Tongue (tissue), 2 donors: ENCODE data around the gene C19orf12. TPM values are rescaled to one million over a fixed set of nuclear protein-coding genes. Genes with fewer than 3 reads are reported as not detected.
A peak's percentile ranks its signal among the peaks of the same experiment; 100 is the strongest.

ENCODE experiments used
- DNase-seq: peaks from one replicate; pipeline ENCODE4 v3.0.0-alpha.2; 2015
- total RNA-seq: library from RNA; depleted of rRNA; stranded (reverse); fragments of >200 nt; gene quantifications from one replicate; pipeline ENCODE4 v1.2.3, GENCODE V29; 2014

Gene C19orf12
- total RNA-seq, result 31.9 TPM

DNA sequence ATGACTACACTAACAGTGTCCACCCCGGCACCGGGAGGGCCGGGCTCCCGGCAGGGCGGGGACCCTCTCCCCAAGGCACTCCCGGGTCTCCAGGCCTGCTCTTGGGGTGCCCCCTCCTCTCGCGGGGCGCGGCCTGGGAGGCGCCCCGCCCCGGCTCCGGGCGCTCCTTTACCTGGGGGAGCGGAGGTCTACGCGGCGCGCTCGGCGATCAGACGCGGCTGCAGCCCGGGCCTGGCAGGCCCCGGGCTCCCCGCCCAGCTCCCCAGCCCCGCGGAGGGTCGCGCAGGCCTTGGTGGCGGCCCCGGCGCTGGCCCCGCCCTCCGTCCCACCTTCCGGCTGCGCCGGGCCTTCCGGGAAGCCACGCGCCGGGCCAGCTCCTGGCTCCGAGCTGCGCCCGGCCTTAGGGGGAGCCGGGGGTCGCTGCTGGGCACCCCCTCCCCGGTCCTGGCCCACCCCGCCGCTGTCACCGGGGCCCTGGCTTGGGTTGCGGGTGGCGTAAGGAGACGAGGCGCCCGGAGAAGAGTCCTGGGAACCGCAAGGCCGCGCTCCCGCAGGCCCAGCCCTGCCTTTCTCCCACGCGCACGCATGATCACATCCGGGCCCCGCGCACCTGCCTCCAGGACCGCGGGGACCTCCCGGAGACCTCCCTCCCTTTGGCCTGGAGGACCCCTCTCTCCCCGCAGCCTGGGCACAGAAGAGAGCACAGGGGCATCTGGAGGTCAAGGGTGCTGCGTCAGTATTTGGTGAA, at the start of gene C19orf12:
Gene C19orf12 (minus strand): TSS at position 309 of the 748 bp plus-strand sequence. CDS start 6,848 bp downstream, outside the sequence.
- DNase-seq, result peak; percentile 84

DNA sequence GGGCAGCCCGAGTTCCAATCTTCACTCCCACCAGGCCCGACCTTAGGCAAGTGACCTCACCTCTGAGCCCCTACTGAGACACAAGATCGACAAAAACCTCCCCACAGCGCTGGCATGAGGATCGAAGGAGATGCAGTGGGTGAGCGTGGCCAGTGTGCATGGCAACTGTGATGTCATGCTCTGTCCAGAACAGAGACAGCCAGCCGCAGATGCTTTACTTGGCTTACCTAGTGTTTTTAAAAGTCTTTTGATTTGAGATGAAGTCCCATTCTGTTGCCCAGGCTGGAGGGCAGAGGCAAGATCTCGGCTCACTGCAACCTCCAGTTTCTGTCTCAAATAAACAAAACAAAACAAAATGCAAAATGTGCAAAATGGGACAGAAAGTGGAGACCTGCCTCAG, 49.3 kb upstream of the C19orf12 start:
- DNase-seq, result no peak

DNA sequence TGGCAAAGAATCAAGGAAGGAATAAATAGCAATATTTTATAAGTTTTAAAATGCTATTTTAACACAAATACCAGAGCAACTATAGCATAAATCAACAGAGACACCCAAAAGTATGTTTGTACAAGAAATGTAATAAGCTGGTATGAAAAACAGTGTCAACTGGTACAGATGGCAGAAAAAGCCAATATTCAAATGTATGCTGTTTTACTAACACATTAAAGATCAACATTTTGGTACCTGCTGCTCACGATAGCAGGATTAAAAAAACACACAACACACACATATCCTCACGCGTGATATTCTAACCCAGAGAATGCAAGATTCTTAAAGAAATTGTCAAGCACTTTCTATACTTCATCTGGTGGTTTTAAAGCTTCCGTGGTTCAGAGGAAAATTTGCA, 48.1 kb upstream of the C19orf12 start:
- DNase-seq, result no peak

DNA sequence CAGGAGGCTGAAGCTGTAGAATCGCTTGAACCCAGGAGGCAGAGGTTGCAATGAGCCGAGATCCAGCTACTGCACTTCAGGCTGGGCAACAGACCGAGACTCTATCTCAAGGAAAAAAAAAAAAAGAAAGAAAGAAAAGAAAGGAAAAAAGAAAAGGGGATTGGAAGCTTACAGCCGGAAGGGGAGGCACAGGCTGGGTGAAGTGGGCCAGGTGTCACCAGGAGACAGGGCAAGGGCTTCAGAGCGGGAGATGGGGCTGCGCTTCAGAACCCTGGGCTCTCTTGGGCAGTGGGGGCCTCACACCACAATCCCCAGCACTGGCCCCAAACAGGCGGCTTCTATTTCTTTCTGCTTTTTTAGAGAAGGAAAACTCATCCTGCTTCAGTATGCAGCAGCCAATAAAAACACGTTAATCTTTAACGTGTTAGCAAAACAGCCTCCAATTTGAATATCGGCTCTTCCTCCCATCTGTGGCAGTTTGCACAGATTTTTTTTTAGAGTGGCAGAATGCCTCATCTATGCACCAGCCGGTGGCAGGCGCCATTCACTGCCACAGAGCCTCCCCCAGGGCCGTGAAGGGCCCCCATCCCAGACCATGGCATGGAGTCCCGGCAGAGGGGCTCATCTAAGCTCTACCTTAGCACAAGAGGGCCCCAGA, 46.6 kb upstream of the C19orf12 start:
- DNase-seq, result no peak

DNA sequence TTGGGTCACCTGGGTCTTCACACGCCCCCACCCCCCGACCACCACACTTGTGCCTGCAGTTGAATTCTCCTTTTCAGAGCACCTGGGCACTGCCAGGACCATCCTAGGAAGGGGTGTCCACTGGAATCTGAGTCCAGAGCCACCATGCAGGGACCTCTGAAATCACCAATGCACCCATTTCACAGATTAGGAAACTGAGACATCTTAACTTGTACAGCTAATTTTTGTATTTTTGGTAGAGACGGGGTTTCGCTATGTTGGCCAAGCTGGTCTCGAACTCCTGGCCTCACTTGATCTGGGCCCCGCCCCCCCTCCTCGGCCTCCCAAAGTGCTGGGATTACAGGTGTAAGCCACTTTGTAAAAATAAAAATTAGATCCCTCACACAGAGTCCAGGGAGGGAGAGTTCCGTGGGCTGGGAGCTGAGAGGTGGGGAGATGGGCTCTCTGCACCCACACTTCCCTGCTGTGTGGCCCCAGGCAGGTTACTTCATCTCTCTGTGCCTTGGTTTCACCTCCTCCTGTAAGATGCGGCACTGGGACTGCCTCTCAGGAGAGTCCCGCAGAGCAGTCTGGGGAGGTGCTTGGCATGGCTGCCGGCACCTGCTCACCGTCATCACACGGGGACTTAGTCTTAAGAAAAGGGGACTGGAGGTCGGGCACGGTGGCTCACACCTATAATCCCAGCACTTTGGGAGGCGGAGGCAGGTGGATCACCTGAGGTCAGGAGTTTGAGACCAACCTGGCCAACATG, 45.9 kb upstream of the C19orf12 start:
- DNase-seq, result no peak

DNA sequence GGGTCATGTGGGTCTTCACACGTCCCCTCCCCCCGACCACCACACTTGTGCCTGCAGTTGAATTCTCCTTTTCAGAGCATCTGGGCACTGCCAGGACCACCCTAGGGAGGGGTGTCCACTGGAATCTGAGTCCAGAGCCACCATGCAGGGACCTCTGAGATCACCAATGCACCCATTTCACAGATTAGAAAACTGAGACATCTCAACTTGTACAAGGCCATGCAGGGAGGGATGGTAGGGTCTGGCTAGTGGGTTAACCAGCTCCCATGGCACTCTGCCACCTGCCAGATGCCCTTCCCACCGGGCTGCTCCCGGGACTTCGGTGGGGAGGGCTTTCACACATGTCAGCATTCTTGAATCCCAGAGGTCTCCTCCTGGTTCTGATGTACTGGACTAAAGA, 44.3 kb upstream of the C19orf12 start:
- DNase-seq, result no peak

DNA sequence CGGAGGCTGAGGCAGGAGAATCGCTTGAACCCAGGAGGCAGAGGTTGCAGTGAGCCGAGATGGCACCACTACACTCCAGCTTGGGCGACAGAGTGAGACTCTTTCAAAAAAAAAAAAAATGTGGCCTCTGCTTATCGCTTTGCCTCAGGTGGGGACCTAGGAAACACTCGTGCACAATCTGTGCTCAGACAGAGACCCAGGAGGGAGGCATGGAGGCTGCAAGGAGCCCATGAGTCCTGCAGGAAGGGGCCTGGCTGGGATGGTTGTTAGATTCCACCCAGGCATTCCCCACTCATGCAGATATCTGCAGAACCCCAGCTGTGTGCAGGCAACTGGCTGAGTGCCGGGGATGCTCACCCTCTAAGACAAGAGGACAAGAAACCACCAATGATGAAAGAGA, 43.8 kb upstream of the C19orf12 start:
- no peak for DNase-seq

DNA sequence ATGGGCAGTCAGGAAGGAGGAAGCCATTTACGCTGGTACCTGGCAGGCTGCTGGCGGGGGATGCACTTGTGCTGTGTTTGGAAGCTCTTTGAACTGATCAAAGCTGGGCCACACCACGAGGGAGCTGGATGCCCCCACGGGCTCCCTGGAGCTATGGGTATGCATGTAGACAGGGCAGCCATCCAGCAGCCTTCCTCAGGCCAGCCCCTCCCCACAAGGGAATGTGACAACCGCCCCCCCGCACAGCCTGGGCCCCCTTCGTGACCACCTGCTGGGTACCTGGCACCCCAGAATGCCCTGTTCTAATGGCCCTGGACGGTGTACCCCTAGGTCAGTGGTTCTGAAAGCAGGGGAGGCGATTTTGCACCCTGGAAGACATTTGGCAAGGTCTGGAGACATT, 42.5 kb upstream of the C19orf12 start:
- DNase-seq, result no peak

DNA sequence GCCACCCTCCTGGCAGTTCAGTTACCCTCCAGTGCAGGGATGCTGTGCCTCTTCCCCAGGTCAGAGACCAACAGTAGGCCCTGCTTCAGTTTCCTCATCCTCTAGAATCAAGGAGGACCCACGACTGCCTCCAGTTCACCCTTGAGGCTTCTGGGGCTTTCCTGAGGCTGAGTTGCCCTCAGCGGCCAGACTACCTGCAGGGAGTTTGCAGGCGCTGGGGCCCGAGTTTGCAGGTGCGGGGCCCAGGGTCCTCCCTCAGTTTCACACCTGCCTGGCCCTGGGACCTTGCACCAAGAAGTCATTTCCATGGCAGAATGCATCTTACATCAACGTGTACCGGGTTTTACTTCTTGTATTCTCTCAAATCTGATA, 38.9 kb upstream of the C19orf12 start:
- no peak for DNase-seq

DNA sequence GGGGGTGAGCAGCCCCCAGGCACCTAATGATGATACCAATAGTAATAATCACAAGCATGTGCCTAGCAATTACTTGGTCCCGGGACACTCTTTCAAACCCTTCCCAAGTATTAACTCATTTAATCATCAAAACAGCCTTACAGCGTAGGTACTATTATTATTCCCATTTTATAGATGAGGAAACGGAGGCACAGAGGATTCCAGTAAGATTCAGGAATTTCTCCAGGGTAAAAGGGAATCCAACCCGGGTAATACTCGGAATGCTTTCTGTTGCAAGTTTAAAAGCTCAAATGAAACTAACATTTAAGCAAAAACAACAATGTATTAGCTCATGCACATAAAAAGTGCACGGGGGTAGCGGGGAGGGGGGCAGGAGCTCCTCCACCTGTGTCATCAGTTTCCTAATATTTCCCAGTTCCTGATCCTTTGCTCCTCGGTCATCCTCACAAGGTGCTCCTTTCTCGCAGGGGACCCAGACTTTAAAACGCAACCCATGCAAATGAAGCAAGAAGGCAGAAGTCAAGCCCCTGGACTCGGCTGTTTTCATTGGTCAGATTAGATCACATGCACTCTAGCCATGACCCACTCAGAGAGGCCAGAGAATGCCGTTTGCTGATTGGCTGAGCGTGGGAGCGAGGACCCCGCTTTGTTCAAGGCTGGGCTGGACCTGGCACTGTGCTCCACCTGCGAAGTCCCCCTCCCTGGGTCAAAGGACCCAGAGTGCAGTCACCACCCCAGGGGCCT, 38.3 kb upstream of the C19orf12 start:
- no peak for DNase-seq

DNA sequence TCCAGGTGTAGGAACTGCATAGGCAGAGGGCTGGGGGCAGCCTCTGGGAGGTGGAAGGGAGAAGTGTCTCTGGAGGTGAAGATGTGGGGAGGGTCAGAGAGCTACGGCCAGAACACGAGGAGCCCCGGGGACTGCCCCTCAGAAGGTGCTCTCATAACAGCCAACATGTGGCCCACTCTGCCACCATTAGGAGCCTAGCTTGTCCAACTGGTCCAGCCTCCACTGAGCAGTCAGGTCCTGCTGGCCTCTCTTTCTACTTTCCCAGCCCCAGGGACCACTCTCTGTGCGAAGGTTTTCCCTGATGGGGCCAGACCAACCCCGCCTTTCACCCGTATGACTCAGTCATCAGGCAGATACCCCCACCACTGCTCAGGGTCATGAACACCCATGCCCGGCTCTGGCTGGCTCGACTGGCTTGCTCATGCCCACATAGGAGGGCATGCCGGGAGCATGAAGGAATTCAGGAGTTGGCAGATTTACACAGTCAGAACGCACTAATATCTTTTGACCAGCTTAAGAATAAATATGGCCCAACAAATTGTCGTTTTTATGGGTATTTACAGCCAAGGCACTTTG, 37.5 kb upstream of the C19orf12 start:
- DNase-seq, result no peak

DNA sequence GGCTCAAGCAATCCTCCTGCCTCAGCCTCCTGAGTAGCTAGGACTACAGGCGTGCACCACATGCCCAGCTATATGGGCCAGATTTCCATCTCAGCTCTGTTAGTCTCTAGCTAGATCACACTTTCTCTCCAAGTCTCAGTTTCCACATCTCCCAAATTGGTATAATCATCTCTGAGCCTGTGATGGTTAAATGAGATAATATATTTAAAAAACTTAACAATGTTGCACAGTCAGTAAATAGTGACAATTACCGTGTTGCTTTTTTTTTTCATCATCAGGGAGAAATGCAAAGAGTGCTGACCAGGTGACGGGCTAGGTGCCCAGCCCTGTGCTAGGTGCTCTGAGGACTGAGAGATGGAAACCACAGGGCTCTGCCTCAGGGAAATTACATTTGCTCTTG, 36.9 kb upstream of the C19orf12 start:
- DNase-seq, result no peak

DNA sequence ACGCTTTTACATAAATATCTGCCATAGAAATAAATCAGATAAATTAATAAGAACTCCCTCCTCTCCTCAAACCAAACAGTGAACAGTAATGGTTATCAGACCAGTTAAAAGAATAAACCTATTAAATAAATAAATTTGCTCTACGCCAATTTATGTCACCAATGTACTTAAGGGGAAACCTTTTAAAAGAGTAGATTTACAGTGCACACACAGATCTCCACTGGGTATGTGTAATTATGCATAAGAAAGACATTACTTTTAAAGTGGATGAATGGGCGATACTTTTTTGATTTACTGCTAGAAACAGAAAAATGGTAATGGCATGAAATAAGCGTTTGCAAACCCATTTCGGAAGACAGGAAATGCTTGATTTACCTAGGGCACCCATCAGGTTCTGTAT, 34.9 kb upstream of the C19orf12 start:
- DNase-seq, result no peak

DNA sequence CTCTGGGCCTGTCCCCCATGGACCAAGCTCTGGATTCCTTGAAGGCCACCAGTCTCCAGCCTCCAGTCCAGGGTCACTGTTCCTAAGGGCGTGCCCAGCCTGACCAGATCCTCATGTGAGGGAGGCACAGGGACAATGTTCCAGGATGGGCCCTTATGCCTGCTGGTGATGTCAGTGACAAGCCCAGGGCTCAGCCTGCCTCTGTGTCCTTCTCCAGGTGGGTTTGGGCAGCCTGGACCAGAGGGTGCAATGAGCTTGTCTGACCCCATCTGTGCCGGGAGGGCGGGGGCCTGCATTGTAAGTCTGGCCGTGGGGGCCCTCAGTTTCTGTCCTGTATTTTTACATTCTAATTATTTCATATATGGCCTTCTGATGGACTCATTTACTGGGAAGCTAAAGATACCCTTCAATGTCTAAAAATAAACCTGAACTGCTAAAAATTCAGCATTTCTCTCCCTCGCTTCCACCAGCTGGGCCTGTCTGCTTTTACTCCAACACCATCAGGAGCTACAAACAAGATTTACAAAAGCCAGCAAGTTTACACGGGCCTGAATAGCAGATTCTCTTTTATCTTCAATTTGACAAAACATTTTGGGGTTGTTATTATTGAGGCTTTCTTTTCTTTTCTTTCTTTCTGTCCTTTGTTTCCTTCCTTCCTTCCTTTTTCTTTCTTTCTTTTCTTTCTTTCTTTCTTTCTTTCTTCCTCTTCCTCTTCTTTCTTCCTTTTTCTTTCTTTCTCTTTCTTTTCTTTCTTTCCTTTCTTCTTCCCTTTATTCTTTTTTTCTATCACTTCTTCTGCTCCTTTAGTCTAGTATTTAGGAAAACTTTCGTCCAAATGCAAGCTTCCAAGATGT, 34.2 kb upstream of the C19orf12 start:
- no peak for DNase-seq

DNA sequence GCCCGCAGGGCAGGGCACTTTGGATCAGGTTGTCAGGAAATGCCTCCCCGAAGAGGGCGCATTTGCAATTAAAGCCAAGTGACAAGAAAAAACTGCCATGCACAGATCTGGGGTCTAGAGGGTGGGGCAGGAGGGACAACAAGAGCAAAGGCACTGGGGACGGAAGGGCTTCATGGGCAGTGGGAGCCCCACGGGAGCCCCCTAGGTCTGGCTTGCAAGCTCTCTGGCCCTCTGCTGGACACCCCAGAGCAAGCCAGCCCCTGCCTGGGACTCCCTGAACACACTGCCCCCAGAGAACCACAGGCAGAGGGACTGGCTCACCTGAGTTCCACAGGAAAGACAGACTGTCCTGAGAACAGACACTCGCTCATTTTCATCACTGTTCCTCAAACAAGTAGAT, 30.2 kb upstream of the C19orf12 start:
- no peak for DNase-seq

DNA sequence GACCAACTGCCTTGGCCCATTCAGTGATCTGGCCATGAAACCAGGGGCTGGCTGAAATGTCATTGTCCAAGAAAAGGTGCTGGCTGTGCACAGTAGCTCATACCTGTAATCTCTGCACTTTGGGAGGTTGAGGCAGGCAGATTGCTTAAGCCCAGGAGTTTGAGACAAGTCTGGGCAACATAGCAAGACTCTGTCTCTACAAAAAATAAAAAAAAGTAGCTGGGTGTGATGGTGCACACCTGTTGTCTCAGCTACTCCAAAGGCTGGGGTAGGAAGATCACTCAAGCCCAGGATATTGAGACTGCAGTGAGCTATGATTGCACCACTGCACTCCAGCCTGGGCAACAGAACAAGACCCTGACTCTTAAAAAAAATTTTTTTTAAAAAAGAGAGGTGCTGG, 28.6 kb upstream of the C19orf12 start:
- DNase-seq, result no peak

DNA sequence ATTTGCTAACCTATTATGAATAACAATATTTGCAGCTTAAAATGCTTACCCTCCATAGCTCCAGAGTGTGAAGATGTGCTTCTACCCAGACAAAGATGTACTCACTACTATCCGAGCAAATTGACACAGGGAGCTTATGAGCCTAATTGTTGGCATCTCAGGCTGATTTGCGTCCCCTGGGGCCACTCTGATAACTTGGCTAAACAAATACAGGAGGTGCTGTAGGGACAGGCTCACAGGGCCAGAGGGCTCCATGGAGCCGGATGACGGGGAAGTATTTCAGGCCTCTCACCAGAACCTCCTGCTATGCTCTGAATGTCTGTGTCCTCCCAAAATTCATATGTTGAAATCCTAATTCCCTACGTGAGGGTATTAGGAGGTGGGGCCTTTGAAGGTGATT, 26.7 kb upstream of the C19orf12 start:
- no peak for DNase-seq

DNA sequence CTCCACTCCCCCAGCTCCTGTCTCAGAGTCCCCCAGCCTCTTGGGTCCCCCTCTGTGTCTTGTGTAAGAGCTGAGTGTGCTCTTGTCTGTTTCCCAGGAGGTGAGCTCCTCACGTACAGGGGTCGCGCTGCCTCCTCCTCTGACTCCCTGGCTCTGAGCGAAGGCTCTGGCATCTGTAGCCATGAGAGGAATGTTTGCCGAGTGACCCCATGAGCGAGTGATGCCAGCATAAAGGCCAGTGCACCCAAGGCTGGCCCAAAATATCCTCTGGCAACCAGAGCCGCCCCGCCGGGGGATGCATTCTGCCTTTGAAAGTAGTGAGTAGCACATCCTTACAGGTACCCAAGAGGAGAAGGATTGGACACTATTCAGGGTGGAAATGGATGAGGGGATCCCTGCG, 26.2 kb upstream of the C19orf12 start:
- DNase-seq, result no peak

DNA sequence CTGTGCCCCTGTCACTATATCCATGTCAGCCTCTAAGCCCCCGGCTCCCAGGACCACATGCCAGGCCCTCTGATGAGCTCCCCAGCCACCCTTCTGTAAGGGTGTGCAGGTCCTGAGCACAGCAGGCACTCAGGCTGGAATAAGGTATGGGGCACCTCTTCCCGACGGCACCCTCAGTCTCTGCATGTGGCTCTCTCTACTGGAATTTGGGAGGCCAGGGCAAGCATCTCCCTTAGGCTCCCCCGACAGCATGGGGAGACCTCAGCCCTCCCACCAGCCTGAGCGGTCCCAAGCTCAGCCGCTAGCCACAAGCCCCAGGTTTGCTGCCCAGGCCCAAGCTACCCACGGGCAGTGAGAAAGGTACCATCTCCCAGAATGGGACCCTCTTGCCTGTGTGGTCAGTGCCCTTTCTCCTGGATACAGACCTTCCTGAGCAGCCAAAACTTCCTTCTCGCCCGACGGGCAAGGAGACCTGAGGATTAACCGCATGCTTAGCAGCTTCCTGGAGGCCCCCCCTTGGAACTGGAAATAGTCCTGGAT, 22.5 kb upstream of the C19orf12 start:
- DNase-seq, result no peak

DNA sequence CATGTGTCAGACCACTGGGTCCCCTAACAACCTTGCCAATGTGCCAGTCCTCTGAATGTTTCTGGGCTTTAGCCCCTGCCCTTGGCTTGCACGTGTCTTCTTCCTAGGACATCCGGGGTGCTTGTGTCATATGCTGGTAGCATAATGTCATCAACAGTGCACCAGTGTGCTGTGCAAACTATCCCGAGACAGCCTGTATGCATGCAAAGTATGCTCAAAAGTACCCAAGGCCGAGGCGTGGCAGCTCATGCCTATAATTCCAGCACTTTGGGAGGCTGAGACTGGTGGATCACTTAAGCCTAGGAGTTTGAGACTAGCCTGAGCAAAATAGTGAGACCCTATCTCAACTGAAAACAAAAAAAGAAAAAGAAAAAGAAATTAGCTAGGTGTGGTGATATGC, 20.8 kb upstream of the C19orf12 start:
- no peak for DNase-seq

DNA sequence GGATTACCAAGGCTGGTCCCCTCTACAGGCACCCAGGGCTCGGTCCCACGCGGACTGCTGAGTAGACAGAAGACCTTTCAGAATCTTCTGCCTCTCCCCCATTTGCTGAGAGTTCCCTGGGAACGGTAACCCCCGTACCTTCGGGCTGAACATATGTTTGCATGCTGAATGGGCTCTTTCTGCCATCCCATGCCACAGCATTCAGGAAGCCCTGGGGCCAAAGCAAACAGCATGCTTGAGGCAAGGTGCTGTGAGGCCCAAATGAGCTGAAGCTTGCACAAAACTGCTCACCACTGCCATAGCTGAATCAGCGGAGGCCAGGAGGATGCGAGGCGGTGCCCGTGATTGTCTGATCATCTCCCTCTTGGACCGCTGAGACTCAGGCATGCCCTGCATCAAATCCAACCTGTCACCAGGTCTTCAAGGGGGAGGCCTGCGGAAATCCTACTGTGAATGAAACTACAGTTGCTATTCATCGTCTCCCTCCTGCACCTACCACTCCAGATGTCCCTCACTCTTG, 16.3 kb upstream of the C19orf12 start:
- DNase-seq, result no peak
